Liver (tissue), 3 donors: ENCODE results near the gene BRD2.

Experiments used
- ATF3 ChIP-seq: IDR thresholded peaks from 2 replicates; pipeline ENCODE4 v1.6.1; 2016; ENCODE audit warnings: antibody characterized with exemption
- CTCF ChIP-seq: fragments of 150-350 bp; IDR thresholded peaks from 2 replicates; pipeline ENCODE4 v1.5.1; 2017; ENCODE audit warnings: improper control_type of control experiment, low read depth, low read length; ENCODE audit not compliant: missing input control
- FOXA1 ChIP-seq: IDR thresholded peaks from 2 replicates; pipeline ENCODE4 v1.6.1; 2016; ENCODE audit warnings: antibody characterized with exemption
- GABPA ChIP-seq, 2 donors: IDR thresholded peaks in 1 of 2; conservative IDR thresholded peaks in 1 of 2; 2 replicates each; pipeline ENCODE4 v1.6.1; 2016; ENCODE audit warnings: antibody characterized with exemption in 2 of 2, mild to moderate bottlenecking in 1 of 2, moderate library complexity in 1 of 2
- JUND ChIP-seq, 2 donors: IDR thresholded peaks; 2 replicates each; pipeline ENCODE4 v1.6.1; 2016; ENCODE audit warnings: antibody characterized with exemption in 2 of 2
- MAX ChIP-seq: IDR thresholded peaks from 2 replicates; pipeline ENCODE4 v1.6.1; 2016; ENCODE audit warnings: antibody characterized with exemption
- NR2F2 ChIP-seq: IDR thresholded peaks from 2 replicates; pipeline ENCODE4 v1.6.1; 2016; ENCODE audit warnings: antibody characterized with exemption
- RAD21 ChIP-seq, 2 donors: IDR thresholded peaks; 2 replicates each; pipeline ENCODE4 v1.6.1; 2016; ENCODE audit warnings: antibody characterized with exemption in 2 of 2, mild to moderate bottlenecking in 2 of 2
- REST ChIP-seq: IDR thresholded peaks from 2 replicates; pipeline ENCODE4 v1.6.1; 2016; ENCODE audit warnings: antibody characterized with exemption, mild to moderate bottlenecking
- RXRA ChIP-seq, 2 donors: IDR thresholded peaks; 2 replicates each; pipeline ENCODE4 v1.6.1; 2017 to 2018; ENCODE audit warnings: antibody characterized with exemption in 2 of 2, mild to moderate bottlenecking in 1 of 2
- SP1 ChIP-seq: IDR thresholded peaks from 2 replicates; pipeline ENCODE4 v1.6.1; 2018; ENCODE audit warnings: antibody characterized with exemption, mild to moderate bottlenecking
- TAF1 ChIP-seq: conservative IDR thresholded peaks from 2 replicates; pipeline ENCODE4 v1.6.1; 2016; ENCODE audit warnings: antibody characterized with exemption, mild to moderate bottlenecking
- YY1 ChIP-seq: IDR thresholded peaks from 2 replicates; pipeline ENCODE4 v1.6.1; 2016; ENCODE audit warnings: antibody characterized with exemption, mild to moderate bottlenecking
- ZBTB33 ChIP-seq: IDR thresholded peaks from 2 replicates; pipeline ENCODE4 v1.6.1; 2016; ENCODE audit warnings: antibody characterized with exemption
- donor health status: healthy.
- donor health status: healthy.

- TF ChIP-seq CTCF (no peak), ATF3 (no peak), MAX (no peak), TAF1 (no peak), YY1 (no peak), RAD21 (IDR thresholded peaks at IDR 0.05) (no peak), JUND (IDR thresholded peaks at IDR 0.05) (no peak), RXRA (IDR thresholded peaks at IDR 0.05) (no peak), GABPA (IDR thresholded peaks at IDR 0.05 in 1 of 2, conservative IDR thresholded peaks at IDR 0.05 in 1 of 2) (no peak), REST (no peak), NR2F2 (no peak), SP1 (no peak), ZBTB33 (no peak), FOXA1 (no peak)
These were observed 2.8 kb downstream of the BRD2 start for GRCh38 chr6:32971242-32971580.
